A204.1 (cell line): ENCODE data around the gene B3GNT8.
"Not testable (repeated sequence)": the region's sequence is repeated elsewhere in the genome, so short reads cannot be mapped to it uniquely, and the experiment has no call there.

Experiments
- FAIRE-seq: peaks from 2 replicates; lab custom pipeline; 2012; peaks lifted over from hg19 to GRCh38; lab: Jason Lieb, UNC

Gene B3GNT8

GRCh38 chr19:41414461-41414860 lies 12.7 kb downstream of the B3GNT8 start:
- no peak for FAIRE-seq

- no peak for FAIRE-seq
These were observed 13.2 kb downstream of the B3GNT8 start for GRCh38 chr19:41413947-41414346.

- FAIRE-seq: no peak
These were observed 14.2 kb downstream of the B3GNT8 start for GRCh38 chr19:41412953-41413352.

GRCh38 chr19:41411968-41412265 lies 15.3 kb downstream of the B3GNT8 start:
- FAIRE-seq: no peak

- FAIRE-seq: no peak
These were observed 15.8 kb downstream of the B3GNT8 start for GRCh38 chr19:41411100-41411967.

GRCh38 chr19:41410336-41411054 lies 16.7 kb downstream of the B3GNT8 start:
- no peak for FAIRE-seq

GRCh38 chr19:41409288-41409687 lies 17.9 kb downstream of the B3GNT8 start:
- FAIRE-seq: no peak

GRCh38 chr19:41408846-41409245 lies 18.3 kb downstream of the B3GNT8 start:
- FAIRE-seq: not testable (repeated sequence)

GRCh38 chr19:41408256-41408655 lies 18.9 kb downstream of the B3GNT8 start:
- no peak for FAIRE-seq

GRCh38 chr19:41407271-41407670 lies 19.9 kb downstream of the B3GNT8 start:
- FAIRE-seq: no peak

GRCh38 chr19:41405776-41406175 lies 21.4 kb downstream of the B3GNT8 start:
- FAIRE-seq: no peak

- no peak for FAIRE-seq
These were observed 23.8 kb downstream of the B3GNT8 start for GRCh38 chr19:41403181-41403970.

GRCh38 chr19:41402010-41402409 lies 25.2 kb downstream of the B3GNT8 start:
- no peak for FAIRE-seq

GRCh38 chr19:41401483-41401882 lies 25.7 kb downstream of the B3GNT8 start:
- FAIRE-seq: no peak

GRCh38 chr19:41399525-41399924 lies 27.6 kb downstream of the B3GNT8 start:
- no peak for FAIRE-seq

GRCh38 chr19:41399091-41399490 lies 28.1 kb downstream of the B3GNT8 start:
- no peak for FAIRE-seq

- FAIRE-seq: no peak
These were observed 28.6 kb downstream of the B3GNT8 start for GRCh38 chr19:41398598-41398997.

GRCh38 chr19:41398050-41398418 lies 29.1 kb downstream of the B3GNT8 start:
- no peak for FAIRE-seq

- peak; percentile 98 for FAIRE-seq
These were observed 29.8 kb downstream of the B3GNT8 start, which contains the start of the genes BCKDHA and EXOSC5 for GRCh38 chr19:41397086-41398049. TSS of gene BCKDHA (plus strand) at chr19:41397818. CDS start at chr19:41397828, 10 bp downstream. TSS of gene EXOSC5 (minus strand) at chr19:41397359. CDS start at chr19:41397328, 31 bp downstream.

- no peak for FAIRE-seq
These were observed 31.8 kb downstream of the B3GNT8 start for GRCh38 chr19:41395355-41395754.

GRCh38 chr19:41392775-41393174 lies 34.4 kb downstream of the B3GNT8 start:
- no peak for FAIRE-seq

- no peak for FAIRE-seq
These were observed 35.6 kb downstream of the B3GNT8 start for GRCh38 chr19:41391618-41392017.
